ENCODE results near the gene LDLRAD4.

The LDLRAD4 gene

GRCh38 chr18:13556502-13556901, 337.9 kb downstream of the LDLRAD4 start:
- DNase-seq (ENCODE audit: low spot score) = no peak
- TF ChIP-seq CTCF (IDR thresholded peaks at IDR 0.05; ENCODE audit: extremely low read depth, missing control alignments) = no peak

GRCh38 chr18:13558124-13558523, 339.6 kb downstream of the LDLRAD4 start:
- TF ChIP-seq CTCF (IDR thresholded peaks at IDR 0.05; ENCODE audit: extremely low read depth, missing control alignments) = peak; percentile 61
- peak; percentile 73 for DNase-seq (ENCODE audit: low spot score)

GRCh38 chr18:13558790-13559189, 340.2 kb downstream of the LDLRAD4 start:
- no peak for DNase-seq (ENCODE audit: low spot score)
- TF ChIP-seq CTCF (IDR thresholded peaks at IDR 0.05; ENCODE audit: extremely low read depth, missing control alignments) = no peak

- no peak for TF ChIP-seq CTCF (IDR thresholded peaks at IDR 0.05; ENCODE audit: extremely low read depth, missing control alignments)
- DNase-seq (ENCODE audit: low spot score) = no peak
Observed at GRCh38 chr18:13559754-13560153, 341.2 kb downstream of the LDLRAD4 start.

- no peak for DNase-seq (ENCODE audit: low spot score)
- TF ChIP-seq CTCF (IDR thresholded peaks at IDR 0.05; ENCODE audit: extremely low read depth, missing control alignments) = no peak
Observed at GRCh38 chr18:13560306-13560705, 341.7 kb downstream of the LDLRAD4 start.

- no peak for TF ChIP-seq CTCF (IDR thresholded peaks at IDR 0.05; ENCODE audit: extremely low read depth, missing control alignments)
- DNase-seq (ENCODE audit: low spot score) = peak; percentile 82
Observed at GRCh38 chr18:13562494-13563029, 344.0 kb downstream of the LDLRAD4 start.

GRCh38 chr18:13563390-13563805, 344.8 kb downstream of the LDLRAD4 start:
- no peak for DNase-seq (ENCODE audit: low spot score)
- TF ChIP-seq CTCF (IDR thresholded peaks at IDR 0.05; ENCODE audit: extremely low read depth, missing control alignments) = no peak

Data from GM20000 (cell line).